ENCODE data around the gene TXNRD2.

GRCh38 chr22:19983741-19984140 is 42.1 kb upstream of the TXNRD2 start:
- TF ChIP-seq, protein P1, sequence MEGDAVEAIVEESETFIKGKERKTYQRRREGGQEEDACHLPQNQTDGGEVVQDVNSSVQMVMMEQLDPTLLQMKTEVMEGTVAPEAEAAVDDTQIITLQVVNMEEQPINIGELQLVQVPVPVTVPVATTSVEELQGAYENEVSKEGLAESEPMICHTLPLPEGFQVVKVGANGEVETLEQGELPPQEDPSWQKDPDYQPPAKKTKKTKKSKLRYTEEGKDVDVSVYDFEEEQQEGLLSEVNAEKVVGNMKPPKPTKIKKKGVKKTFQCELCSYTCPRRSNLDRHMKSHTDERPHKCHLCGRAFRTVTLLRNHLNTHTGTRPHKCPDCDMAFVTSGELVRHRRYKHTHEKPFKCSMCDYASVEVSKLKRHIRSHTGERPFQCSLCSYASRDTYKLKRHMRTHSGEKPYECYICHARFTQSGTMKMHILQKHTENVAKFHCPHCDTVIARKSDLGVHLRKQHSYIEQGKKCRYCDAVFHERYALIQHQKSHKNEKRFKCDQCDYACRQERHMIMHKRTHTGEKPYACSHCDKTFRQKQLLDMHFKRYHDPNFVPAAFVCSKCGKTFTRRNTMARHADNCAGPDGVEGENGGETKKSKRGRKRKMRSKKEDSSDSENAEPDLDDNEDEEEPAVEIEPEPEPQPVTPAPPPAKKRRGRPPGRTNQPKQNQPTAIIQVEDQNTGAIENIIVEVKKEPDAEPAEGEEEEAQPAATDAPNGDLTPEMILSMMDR (IDR thresholded peaks at IDR 0.05), result no peak
- no peak for TF ChIP-seq EZH2phosphoT487 (IDR thresholded peaks at IDR 0.05)
